ENCODE results near the gene P2RY8. TPM values are rescaled to one million over a fixed set of nuclear protein-coding genes. Genes with fewer than 3 reads are reported as not detected.

Gene P2RY8
- total RNA-seq = 3.1 TPM
- long read RNA-seq, full-length matches to known transcripts = 5 of 8 reads
- long read RNA-seq, partial matches to known transcripts = 0 of 8 reads
- long read RNA-seq, other reads (novel, unspliced or antisense) = 3 of 8 reads

- peak; percentile 78 for ATAC-seq
Measured at GRCh38 chrX:1537031-1537715, at the start of gene P2RY8. Gene P2RY8 (minus strand): TSS chrX:1537185. CDS start chrX:1466558, 70,627 bp downstream.

DNA sequence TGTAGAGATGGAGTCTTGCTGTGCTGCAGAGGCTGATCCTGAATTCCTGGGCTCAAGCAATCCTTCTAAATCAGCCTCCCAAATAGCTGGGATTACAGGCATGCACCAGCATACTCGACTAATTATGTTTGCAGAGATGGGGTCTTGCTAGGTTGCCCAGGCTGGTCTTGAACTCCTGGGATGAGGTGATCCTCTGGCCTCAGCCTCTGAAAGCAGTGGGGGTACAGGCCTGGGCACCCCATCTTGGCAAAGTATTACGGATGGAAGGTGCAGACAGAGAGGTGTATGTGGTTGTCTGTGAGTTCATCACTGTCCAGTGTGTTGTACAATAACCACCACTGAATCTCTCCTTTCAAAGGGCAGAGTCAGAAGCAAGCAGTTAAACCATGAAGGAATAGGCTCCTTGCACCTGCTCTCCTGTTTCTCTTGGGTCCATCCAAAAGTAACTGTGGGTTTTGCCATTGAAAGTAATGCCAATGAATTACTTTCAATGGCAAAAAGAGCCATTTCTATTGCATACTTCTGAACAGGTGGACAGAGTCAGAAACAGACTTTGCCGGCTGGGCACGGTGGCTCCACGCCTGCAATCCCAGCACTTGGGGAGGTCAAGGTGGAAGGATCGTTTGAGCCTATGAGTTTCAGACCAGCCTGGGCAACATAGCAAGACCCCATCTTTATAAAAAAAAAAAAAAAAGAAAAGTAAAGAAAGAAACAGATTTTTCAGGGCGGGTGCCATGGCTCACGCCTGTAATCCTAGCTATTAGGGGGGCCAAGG, 47.4 kb upstream of the P2RY8 start:
- Histone ChIP-seq H3K4me3 (no peak overlapping the region), H3K27ac (no peak overlapping the region), H3K4me1 (no peaks in the 10 kb centered on the region), H3K36me3 (no peaks in the 10 kb centered on the region), H3K9me3 (no peaks in the 10 kb centered on the region), H3K27me3 (no peaks in the 10 kb centered on the region)
- TF ChIP-seq, protein P1, sequence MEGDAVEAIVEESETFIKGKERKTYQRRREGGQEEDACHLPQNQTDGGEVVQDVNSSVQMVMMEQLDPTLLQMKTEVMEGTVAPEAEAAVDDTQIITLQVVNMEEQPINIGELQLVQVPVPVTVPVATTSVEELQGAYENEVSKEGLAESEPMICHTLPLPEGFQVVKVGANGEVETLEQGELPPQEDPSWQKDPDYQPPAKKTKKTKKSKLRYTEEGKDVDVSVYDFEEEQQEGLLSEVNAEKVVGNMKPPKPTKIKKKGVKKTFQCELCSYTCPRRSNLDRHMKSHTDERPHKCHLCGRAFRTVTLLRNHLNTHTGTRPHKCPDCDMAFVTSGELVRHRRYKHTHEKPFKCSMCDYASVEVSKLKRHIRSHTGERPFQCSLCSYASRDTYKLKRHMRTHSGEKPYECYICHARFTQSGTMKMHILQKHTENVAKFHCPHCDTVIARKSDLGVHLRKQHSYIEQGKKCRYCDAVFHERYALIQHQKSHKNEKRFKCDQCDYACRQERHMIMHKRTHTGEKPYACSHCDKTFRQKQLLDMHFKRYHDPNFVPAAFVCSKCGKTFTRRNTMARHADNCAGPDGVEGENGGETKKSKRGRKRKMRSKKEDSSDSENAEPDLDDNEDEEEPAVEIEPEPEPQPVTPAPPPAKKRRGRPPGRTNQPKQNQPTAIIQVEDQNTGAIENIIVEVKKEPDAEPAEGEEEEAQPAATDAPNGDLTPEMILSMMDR (IDR thresholded peaks at IDR 0.05) = no peak
- DNase-seq (no peak), ATAC-seq (no peak)
- intact Hi-C loops (cut with DNase I) = no loop called here

More at GRCh38 chrX:1537031-1537715, at the start of gene P2RY8:
- TF ChIP-seq, protein P1 (IDR thresholded peaks at IDR 0.05) = no peak
- H3K27ac ChIP-seq = peak within 1 kb of the TSS; percentile 72
- DNase-seq = peak; percentile 72
- no peaks in the 10 kb centered on the region for H3K9me3 ChIP-seq
- no peaks in the 10 kb centered on the region for H3K36me3 ChIP-seq
- H3K27me3 ChIP-seq = no peaks in the 10 kb centered on the region
- H3K4me1 ChIP-seq = no peaks in the 10 kb centered on the region
- intact Hi-C loops (cut with DNase I) = no loop called here
- peak within 1 kb of the TSS; percentile 47 for H3K4me3 ChIP-seq

DNA sequence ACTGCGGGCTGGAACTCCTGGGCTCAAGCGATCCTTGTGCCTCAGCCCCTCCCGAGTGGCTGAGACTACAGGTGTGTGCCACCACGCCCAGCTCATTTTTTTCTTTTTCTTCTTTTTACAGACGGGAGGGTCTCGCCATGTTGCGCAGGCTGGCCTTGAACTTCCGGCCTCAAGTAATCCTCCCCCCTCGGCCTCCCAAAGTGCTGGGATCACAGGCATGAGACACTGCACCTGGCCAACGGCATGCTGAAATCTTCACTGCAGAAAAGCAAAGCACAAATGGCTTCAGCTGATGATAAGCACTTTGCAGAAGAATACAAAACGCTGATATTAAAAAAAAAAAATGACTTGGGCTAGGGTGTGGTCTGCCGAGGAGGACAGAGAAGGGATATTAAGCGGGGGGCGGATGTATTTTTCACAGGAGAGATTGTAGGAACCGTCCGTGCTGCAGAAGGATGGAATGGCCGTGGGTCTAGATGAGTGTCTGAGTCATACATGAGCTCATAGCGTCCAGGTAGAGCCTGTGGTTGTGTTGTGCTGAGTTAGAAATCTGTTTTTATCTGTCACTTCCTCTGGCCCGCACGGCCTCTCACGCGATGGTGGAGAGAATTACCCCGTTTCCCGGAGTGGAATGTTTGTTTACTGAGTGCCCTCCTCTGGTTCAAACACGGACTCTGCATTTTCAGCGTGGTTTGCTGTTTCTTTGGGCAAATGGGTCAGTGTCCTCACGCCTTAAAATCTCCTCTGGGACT, 45.9 kb upstream of the P2RY8 start:
- H3K36me3 ChIP-seq = no peaks in the 10 kb centered on the region
- DNase-seq = no peak
- TF ChIP-seq, protein P1 (IDR thresholded peaks at IDR 0.05) = no peak
- intact Hi-C loops (cut with DNase I) = no loop called here
- H3K4me1 ChIP-seq = no peaks in the 10 kb centered on the region
- no peaks in the 10 kb centered on the region for H3K9me3 ChIP-seq
- no peak for ATAC-seq
- no peak overlapping the region for H3K27ac ChIP-seq
- H3K27me3 ChIP-seq = no peaks in the 10 kb centered on the region
- no peak overlapping the region for H3K4me3 ChIP-seq

GRCh38 chrX:1581132-1581531, 44.1 kb upstream of the P2RY8 start:
- H3K27ac ChIP-seq = no peak overlapping the region
- no peak overlapping the region for H3K4me3 ChIP-seq
- TF ChIP-seq, protein P1 (IDR thresholded peaks at IDR 0.05) = peak; percentile 90
- ATAC-seq (peak; percentile 95), DNase-seq (peak; percentile 28)
- H3K27me3 ChIP-seq = no peaks in the 10 kb centered on the region
- no peaks in the 10 kb centered on the region for H3K36me3 ChIP-seq
- H3K9me3 ChIP-seq = no peaks in the 10 kb centered on the region
- intact Hi-C loops (cut with DNase I) = no loop called here
- H3K4me1 ChIP-seq = no peaks in the 10 kb centered on the region

DNA sequence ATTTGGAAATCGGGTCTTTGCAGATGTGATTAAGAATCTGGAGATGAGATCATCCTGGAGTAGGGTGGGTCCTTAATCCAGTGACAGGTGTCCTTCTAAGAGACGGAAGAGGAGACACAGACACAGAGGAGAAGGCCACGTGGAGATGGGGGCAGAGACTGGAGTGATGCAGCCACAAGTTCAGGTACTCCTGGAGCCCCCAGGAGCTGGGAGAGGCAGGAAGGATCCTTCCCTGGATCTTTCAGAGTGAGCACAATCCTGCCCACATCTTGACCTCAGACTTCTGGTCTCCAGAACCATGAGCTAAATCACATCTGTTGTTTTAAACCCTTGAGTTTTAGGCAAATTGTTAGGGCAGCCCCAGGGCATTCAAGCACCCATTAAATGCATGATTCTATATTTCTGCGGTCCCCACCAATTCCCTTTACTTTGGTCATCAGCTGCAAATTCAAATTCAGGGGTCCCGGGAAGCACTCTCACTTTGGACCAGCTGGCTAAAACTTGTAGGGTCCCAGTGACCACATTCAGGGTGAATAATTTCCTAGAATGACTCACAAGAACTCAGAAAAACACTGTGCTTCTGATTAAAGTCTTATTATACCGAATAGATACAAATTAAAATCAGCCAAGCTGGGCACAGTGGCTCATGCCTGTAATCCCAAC, 41.7 kb upstream of the P2RY8 start:
- TF ChIP-seq, protein P1 (IDR thresholded peaks at IDR 0.05) = no peak
- ATAC-seq (no peak), DNase-seq (no peak)
- intact Hi-C loops (cut with DNase I) = loop anchor here (10.0 kb wide), 1 partner anchor 114 kb away; no protein-coding TSS in a partner anchor
- H3K4me1 ChIP-seq = no peaks in the 10 kb centered on the region
- H3K9me3 ChIP-seq = no peaks in the 10 kb centered on the region
- no peak overlapping the region for H3K27ac ChIP-seq
- no peaks in the 10 kb centered on the region for H3K36me3 ChIP-seq
- H3K4me3 ChIP-seq = no peak overlapping the region
- H3K27me3 ChIP-seq = no peaks in the 10 kb centered on the region

All from upper lobe of right lung (tissue), 1 donor.